NK-92 (cell line): ENCODE results near the gene CLEC2L.
"Not testable (repeated sequence)": the region's sequence is repeated elsewhere in the genome, so short reads cannot be mapped to it uniquely, and the experiment has no call there.

Experiments used
- DNase-seq: peaks from one replicate; lab custom pipeline; 2025; ENCODE audit not compliant: unreplicated experiment; lab: John Stamatoyannopoulos, UW

Gene CLEC2L

DNA sequence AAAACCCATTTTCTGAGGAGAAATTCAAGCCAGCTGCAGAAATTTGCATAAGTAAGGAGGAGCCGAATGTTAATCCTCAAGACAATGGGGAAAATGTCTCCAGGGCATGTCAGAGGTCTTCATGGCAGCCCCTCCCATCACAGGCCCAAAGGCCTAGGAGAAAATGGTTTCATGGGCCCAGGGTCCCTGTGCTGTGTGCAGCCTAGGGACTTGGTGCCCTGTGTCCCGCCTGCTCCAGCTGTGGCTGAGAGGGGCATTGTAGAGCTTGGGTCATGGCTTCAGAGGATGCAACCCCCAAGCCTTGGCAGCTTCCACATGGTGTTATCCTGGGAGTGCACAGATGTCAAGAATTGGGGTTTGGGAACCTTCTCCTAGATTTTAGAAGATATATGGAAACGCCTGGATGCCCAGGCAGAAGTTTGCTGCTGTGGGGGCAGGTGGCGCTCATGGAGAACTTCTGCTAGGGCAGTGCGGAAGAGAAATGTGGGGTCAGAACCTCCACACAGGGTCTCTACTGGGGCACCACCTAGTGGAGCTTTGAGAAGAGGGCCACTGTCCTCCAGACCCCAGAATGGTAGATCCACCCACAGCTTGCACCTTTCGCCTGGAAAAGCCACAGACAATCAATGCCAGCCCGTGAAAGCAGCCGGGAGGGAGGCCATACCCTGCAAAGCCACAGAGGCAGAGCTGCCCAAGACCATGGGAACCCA, 30.7 kb downstream of the CLEC2L start:
- not testable (repeated sequence) for DNase-seq

DNA sequence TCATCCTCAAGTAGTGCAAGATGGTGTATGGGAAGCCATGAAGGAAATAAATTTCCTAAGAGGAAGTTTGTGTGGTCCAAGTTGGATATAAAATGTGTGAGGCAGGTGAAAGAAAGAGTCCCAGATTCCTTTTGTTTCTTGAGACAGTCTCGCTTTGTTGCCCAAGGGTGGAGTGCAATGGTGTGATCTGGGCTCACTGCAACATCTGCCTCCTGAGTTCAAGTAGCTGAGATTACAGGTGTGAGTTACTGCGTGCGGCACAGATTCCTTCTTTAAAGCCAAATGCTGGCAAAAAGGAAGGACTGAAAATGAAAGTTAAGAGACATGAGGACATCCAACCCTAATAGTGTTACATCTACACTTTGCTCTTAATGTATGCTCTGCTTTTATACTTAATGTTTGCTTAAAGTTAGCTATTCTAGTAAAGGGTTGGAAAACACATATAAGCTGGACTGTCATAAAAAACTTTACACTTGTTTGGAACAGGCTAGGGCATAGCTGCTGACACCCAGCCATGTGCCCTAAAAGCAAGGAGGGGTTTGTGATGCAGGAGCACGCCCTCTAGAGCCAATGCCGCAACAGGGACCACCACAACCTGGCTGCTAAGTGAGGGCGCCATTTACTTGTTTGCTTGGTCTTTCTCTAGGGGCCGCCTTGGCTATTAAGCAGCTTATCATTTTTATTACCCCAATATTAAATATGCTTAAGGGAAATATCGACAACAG, 34.5 kb downstream of the CLEC2L start:
- no peak for DNase-seq

GRCh38 chr7:139559364-139560105, 36.0 kb downstream of the CLEC2L start:
- DNase-seq = no peak

- no peak for DNase-seq
Observed at GRCh38 chr7:139560199-139560598, 36.7 kb downstream of the CLEC2L start.

GRCh38 chr7:139560678-139561077, 37.2 kb downstream of the CLEC2L start:
- no peak for DNase-seq

DNA sequence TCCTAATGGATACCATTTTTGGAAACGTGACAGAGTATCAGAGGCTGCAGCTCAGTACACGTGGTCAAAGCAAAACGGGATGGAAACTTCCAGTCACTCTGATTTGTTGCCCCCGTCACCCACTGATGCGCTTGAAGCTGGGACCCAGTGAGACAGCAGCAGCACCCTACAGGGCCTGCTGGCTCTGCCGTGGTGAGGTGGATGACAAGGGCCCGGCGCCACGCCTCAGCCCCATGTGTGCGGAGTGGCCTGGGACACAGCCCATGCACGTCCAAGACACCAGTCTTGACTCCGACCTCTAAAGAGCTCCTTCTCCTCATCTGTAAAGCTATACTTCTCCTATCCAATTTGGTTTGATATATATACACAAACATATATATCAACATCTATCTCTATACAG, 39.0 kb downstream of the CLEC2L start:
- no peak for DNase-seq

GRCh38 chr7:139562961-139563565, 39.6 kb downstream of the CLEC2L start:
- DNase-seq = no peak

GRCh38 chr7:139563856-139564255, 40.4 kb downstream of the CLEC2L start:
- DNase-seq = no peak

- no peak for DNase-seq
Observed at GRCh38 chr7:139566075-139566474, 42.6 kb downstream of the CLEC2L start.

- DNase-seq = no peak
Observed at GRCh38 chr7:139566736-139567646, 43.5 kb downstream of the CLEC2L start.

DNA sequence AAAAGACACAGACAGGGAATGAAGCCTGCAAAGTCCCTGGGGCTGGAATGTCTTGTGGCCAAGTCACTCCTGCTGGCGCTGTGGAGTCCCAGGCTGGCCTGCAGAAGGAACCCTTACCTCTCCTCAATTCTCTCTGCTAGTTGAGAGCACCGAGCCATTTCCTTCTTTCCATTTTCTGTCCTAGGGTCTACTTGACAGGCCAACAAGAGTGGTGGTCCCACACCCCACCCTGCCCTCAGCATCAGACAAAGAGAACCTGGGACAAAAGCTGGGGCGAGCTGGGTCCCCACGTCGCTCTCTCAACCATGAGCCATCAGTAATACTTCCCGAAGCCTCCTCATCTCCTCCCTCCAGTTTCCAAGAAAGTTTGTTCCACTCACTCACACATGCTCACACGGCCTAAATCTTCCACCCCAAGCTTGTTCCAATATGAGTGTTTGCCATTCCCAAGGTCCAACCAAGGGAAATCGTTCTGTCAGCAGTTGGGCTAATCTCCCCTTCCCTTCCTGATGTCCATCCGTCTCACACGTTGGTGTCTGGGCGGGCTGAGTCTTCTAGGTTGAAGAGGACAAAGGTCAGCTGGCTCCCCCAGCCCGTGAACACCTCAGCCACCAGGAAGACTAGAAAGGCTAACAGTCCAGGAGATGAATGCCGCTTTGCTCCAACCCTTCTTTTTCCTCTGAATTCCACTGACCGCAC, 44.3 kb downstream of the CLEC2L start:
- DNase-seq = no peak

DNA sequence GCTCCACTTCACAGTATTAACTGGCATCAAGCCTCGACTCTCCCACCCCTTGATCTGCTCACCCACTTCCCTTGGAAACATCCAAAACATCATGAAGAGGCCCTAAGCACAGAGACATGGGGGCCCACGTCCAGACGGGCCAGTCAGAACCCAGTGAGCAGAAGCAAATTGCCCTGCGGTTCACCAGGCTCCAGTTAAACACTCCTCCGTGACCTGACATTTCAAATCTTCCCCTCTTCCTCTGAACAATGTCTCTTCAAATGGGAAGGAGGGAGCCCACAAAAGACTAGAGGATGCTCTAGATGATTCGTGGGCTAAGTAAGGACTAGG, 44.8 kb downstream of the CLEC2L start:
- no peak for DNase-seq

DNA sequence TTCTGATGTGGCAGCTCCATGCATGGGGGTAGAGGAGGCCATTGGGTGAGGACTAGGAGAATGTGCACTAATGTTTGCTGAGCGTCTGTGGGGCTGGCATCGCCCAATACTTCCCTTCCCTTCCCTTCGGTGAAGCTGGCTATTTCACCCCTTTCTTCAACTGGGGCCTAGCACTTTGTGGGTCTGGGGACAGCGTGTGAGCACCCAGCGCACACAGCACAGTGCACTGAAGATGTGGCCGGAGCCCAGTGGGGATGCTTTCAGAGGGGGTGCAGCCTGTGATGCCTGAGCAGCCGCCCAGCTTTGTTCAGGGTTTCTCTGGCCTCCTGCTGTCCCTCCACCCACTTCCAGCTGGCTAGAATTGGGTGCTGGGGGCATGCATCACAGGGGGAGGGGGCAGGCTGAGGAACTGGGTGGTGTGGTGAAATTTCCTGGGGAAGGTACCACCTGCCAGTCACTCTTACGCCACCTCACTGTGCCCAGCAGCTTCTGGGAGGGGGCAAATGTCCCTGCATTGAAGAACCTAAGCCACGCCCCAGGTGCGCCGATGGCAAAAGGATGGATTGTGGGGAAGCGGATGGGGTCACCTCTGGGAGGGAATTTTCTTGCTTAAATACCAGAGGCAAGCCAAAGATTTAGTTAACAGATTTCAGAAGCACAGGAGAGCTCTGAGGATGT, 45.5 kb downstream of the CLEC2L start:
- no peak for DNase-seq

- DNase-seq = no peak
Observed at GRCh38 chr7:139570119-139570518, 46.6 kb downstream of the CLEC2L start.

- no peak for DNase-seq
Observed at GRCh38 chr7:139570626-139571025, 47.1 kb downstream of the CLEC2L start.

- no peak for DNase-seq
Observed at GRCh38 chr7:139571190-139571589, 47.7 kb downstream of the CLEC2L start.

DNA sequence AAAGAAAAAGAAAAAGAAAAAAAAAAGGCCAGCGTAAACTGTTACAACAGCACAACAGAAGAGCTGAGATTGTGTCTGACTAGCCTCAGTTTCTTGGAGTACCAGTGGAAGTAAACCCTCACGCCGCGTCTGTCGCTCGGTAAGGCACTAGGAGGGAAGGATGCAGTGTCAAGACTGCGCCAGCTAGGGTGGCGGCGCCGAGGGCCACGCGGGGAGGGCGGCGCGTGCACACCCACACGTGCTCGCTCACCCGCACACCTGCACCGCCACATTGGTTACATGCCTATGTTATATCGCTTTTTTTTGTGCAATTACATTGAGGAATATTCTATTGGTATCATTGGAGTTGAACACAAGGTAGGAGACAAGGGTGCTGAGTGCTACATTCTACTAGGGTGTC, 48.2 kb downstream of the CLEC2L start:
- no peak for DNase-seq

GRCh38 chr7:139572071-139572470, 48.6 kb downstream of the CLEC2L start:
- DNase-seq = no peak

- DNase-seq = no peak
Observed at GRCh38 chr7:139572704-139573385, 49.4 kb downstream of the CLEC2L start.
